NCI-H446 (cell line): ENCODE data around the gene FMO2.
A peak's percentile ranks its signal among the peaks of the same experiment; 100 is the strongest.
"Not testable (repeated sequence)": the region's sequence is repeated elsewhere in the genome, so short reads cannot be mapped to it uniquely, and the experiment has no call there.

Experiments
- DNase-seq, 2 experiments: peaks; one replicate each; lab custom pipeline; 2025; lab: John Stamatoyannopoulos, UW

The FMO2 gene

DNA sequence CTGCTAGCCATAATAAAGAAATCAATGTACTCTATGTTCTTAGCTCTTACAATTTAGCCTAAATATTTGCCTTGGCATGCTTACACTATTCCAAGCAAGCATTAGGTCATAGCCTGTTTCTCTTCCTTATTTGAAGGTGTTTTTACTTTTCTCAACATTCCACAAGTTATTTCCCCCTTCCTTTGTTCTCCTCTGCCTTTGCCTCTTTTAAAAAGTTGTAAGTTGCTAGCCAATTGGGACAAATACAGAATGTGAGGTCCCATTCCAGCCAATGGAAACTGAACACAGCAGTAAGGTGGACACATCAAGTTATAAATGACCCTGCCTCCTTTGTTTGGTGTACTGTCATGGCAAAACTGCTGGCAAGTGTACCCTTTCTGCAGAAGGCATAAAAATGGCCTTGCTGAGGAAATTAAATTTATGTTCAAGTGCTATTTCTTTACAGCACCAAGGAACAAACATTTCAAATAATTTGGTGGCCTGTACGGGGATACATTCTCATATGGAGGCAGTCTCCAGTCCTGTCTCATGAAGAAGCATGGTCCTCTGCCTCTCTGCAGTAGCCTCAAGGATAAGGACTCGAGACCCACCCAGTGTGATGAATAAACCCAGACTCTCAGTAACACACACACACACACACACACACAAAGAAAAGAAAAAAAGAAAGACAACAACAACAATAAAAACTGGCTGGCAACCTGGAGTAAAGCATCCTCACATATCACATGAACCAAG is 34.4 kb downstream of the FMO2 start:
- DNase-seq: no peak

DNA sequence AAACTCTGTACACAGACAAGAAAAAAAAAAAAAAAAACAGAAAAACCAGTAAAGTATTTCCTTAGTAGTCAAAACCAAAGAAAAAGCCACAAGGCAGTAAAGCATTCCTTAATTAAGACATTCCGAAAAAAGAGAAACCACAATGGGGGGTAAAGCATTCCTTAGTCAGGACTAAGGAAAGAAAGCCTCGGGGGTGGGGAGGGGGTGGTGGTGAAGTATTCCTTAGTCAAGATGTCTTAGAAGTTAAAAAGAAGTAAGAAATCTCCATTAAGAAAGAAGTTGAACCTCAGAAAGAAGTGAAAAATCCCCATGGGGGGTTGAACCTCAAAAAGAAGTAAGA is 35.0 kb downstream of the FMO2 start:
- no peak for DNase-seq

DNA sequence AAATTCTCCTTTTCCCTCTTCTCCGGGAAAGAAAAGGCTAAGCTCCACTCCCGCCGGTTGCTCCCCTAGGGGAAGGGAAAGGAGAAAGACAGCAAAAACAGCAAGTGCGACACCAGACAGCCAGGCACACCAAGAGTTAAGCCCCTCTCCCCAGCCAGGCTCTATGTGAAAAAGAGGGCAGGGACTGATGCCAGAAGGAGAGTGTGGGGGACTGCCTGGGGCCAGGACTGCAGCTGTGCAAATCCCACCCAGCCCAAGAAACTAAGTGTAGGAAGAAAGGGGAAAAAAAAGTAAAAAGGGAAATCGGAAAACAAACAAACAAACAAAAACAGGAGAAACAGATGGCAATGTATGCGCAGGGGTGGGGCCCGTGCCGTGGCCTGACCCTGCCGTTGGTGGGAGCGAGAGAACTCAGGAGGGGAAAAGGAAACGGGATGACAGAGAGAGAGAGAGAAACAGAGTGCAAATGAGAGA is 35.5 kb downstream of the FMO2 start:
- DNase-seq: no peak

DNA sequence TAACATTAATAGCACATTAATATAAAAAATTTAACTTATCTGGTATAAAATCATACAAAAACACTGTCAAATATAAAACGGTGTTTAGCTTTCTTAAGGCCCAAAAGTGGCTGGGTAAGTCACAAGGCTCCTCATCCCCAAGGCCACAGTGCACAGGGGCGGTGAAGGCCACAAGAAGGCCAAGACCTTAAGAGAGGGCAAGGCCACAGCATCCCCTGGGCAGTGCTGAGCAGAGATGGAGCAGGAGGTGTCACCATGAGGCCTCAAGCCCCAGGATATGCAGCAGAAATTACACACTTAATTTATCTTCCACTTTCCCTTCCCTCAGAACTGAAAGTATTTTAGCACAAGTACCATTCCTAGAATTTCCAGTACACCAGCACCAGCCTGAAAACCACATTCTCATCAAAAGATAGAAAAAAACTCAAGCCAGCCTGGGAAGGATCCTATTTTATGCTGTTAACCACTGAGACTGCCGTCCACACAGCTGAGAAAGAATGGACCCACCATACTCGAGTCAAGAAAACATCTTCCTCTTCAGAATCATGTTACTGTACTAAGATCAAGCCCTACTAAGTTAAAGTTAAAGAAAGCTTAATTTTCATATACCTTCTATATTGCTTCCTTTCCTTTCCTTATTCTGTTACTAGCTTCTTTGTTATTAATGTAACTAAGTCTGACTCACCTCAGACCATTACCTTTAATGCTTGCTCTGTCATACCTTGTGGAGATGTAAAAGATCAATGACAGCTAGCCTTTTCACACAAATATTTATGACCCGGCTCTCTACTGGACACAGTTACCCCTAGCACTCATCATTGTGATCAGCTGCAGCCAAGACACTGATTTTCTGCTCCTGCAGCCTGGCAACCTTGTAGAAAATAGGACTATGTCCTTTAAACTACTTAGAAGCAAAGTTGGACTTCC is 36.8 kb downstream of the FMO2 start:
- DNase-seq: no peak

DNA sequence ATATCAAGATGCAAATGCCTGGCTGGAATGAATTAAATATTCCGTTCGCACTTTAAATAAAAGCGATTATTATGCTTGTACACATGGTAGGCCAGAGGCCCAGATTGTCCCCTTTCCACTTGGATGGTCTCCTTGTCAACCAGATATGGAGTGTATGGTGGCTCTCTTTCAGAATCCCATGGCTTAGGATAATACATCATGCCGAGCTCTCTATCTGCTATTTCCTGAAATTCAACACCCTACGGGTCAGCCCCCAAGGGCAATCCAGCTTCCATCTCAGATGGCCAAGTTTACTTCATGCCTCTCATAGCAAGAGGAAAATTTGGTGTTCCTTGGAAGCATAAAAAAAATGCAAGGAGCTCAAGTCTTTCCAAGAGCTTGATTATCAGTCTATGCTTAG is 37.8 kb downstream of the FMO2 start:
- no peak for DNase-seq

DNA sequence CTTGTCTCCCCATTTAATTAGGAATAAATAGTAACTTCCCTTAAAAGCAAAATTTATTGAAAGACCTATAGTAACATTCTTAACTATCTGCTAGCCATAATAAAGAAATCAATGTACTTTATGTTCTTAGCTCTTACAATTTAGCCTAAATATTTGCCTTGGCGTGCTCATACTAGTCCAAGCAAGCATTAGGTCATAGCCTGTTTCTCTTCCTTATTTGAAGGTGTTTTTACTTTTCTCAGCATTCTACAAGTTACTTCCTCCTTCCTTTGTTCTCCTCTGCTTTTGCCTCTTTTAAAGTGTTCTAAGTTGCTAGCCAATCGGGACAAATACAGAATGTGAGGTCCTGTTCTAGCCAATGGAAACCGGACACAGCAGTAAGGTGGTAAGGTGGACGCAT is 39.2 kb downstream of the FMO2 start:
- not testable (repeated sequence) for DNase-seq

DNA sequence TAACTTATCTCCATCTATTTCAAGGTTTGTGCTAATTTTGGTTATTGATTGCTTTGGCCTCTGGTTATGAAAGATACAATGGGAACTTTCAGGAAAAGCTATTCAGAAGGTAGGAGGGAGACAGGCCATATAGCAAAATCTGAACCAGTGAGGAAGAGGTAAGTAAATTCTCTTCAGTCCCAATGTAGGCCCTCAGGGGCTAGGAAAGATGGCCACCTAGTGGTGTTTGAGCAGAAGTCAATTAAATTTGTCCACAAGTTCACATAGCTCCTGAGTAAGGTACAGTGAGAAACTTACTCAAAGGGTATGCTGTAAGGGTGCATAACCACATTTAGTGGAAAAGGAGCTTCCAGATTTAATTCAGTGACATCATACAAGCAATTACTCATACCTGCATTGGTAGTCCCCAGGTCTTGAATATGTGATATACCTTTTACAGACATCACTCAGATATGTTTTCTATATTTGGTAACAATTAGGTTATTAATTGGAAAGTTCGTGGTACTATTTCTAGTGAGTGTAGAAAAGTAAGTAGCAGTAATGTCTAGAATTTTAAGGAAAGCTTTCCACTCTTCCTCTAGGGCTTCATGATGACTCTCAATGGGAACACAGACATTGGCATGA is 41.8 kb downstream of the FMO2 start:
- DNase-seq: peak; percentile 30 to 63

DNA sequence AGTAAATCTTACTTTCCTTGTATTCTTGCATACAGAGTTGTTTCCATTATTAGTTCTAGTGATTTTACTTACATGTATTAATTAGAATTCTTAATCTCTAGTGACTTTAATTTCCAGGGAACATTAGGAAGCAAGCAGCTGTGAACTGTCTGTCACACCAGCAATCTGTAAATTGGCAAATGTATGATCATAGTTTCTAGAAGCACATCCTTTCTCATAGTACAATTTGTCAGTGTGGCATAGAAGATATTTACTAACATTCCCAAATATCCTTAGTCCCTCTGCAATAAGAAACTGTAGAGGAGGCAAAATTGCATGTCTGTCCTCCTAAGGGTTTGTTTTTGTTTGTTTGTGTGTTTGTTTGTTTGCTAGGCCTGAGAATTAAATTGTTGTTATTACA is 46.2 kb downstream of the FMO2 start:
- DNase-seq: no peak

DNA sequence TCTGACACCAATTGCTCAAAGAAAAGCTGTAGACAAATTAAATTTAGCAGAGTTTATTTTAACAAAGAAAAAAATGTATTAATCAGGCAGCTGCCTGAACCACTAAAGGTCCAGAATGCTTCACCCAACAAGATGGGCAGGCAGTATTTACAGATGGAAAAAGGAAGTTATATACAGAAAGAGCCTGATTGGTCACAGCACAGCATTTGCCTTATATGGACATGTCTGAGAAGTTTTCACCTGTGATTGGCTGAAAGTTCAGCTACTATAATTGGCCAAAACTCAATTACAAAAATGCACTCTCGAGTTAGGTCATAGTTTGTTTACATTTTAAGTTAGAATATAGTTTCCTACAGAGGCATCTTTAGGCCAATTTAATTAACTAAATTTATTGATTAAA is 48.1 kb downstream of the FMO2 start:
- DNase-seq: no peak

DNA sequence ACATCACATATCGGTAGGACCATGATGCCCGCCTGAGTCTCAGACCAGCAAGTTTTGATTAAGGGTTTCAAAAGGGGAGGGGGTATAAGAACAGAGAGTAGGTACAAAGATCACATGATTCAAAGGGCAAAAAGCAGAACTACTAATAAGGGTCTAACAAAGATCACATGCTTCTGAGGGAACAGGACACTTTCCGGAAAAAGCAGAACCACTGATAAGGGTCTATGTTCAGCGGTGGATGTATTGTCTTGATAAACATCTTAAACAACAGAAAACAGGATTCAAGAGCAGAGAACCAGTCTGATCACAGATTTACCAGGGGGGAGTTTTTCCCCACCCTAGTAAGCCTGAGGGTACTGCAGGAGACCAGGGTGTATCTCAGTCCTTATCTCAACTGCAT is 51.1 kb downstream of the FMO2 start:
- DNase-seq: not testable (repeated sequence)

DNA sequence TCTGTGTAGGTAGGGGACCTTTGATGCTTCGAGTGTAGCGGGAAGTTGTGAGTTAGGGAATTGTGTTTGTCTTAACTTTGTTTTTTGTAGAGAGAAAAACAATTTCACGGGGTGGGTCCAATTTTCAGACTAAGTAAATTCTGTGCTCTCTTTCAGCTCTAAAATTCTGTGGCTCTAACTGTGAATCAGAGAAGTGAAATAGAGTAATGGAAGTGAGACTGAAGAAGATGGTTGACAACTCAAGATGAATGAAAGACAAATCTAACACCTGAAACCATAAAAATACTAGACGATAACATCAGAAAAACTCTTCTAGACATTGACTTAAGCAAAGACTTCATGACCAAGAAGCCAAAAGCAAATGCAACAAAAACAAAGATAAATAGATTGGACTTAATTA is 58.8 kb downstream of the FMO2 start:
- no peak for DNase-seq

DNA sequence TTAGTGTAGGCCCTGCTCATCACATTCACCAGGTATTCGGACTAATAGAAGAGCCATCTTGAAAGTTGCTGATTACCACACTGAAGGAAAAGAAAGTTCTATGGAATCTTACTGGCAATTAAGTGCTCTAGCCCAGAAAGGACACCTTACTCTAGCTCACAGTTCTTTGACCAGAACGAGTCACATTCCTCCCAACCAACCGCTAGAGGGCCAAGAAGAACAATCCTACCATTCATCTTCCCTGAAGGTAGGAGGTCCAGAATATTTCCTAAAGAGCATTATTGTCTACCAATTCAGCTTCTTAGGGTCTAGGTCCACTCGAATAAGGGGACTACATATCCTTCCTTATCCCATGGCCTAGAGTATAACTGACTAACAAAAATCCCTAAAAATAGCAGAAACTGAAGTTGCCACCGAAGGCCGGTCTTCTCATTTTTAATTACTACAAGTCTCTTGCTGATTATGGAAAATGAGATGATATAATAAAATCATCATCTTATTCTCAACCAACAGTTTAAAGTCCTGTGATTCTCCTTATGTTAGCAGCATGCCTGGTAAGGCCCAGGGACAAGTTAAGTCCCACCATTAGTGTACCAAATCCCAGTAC is 60.5 kb downstream of the FMO2 start:
- DNase-seq: peak in 1 of 2 experiments; percentile 40

DNA sequence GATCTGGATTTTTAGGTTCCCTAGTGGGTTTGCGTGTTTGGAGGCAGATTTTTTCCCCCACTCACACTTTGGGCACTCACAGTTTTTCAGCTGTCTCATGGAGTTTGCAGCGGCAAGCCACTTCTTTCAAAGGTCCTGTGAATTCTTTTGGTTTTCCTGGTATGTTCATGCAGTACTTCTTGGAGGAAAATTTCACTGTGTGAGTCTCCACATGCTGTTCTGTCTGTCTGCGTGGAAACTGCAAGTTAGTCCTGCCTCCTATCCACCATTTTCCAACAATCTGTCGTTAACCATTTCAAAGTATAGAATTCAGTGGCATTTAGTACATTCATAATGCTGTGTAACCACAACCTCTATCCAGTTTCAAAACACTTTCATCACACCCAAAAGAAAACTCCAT is 62.4 kb downstream of the FMO2 start:
- DNase-seq: no peak

DNA sequence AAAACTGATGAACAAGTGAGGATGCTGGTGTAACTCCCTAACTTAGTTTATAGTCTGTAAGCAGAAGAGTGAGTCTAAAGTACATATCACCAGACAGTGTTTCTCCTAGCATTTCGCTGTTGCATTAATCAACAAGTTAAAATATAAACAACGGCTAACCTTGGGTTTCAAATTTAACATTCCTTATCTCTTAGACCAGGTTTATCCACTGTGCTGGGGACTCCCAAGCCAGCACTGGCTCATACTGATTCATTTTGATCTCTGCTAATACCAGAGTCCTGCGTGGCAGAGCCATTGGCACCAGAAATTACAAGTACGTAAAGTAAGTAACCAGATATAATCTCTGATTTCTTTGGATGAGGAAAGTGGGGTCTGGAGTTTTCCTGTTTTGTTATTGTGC is 63.2 kb downstream of the FMO2 start, which contains the start of gene FMO1:
TSS of gene FMO1 (plus strand) at position 193 of the 400 bp plus-strand sequence. CDS start 9,594 bp downstream, outside the sequence.
- no peak for DNase-seq

DNA sequence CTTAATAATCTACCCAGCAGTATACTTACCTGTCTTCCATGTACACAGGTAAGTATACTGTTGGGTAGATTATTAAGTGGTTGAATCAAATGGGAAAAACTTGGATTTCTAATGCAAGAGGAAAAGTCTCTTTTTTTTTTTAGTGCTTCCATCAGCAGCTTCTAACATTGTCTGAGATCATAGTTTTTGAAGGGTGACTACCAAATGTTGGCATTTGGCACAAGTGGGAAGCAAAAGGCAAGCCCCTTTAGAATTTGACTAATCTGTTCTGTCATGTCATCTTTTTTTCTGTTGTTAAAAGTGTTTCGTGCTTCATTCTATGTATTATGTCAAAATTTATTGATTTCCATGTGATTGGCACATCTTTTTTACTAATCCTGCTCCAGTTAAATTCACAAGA is 63.7 kb downstream of the FMO2 start:
- DNase-seq: no peak

DNA sequence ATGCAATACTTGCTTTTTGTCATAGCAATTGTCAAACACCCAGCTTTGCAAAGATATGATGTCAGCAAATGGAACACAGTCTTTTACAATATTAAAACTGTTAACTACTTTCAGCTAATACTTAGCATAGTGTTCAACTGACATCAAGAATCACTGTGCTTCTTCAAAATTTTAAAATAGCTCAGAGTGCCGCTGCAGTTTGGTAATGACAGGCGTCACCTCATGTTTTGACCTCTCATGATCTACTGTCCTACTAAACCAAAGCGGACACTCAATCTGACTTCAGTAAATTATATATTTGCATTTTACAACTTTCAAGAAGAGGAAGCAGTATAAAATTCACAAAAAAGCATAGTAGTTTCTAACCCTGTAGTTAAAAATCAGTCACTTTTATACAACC is 65.2 kb downstream of the FMO2 start:
- no peak for DNase-seq

DNA sequence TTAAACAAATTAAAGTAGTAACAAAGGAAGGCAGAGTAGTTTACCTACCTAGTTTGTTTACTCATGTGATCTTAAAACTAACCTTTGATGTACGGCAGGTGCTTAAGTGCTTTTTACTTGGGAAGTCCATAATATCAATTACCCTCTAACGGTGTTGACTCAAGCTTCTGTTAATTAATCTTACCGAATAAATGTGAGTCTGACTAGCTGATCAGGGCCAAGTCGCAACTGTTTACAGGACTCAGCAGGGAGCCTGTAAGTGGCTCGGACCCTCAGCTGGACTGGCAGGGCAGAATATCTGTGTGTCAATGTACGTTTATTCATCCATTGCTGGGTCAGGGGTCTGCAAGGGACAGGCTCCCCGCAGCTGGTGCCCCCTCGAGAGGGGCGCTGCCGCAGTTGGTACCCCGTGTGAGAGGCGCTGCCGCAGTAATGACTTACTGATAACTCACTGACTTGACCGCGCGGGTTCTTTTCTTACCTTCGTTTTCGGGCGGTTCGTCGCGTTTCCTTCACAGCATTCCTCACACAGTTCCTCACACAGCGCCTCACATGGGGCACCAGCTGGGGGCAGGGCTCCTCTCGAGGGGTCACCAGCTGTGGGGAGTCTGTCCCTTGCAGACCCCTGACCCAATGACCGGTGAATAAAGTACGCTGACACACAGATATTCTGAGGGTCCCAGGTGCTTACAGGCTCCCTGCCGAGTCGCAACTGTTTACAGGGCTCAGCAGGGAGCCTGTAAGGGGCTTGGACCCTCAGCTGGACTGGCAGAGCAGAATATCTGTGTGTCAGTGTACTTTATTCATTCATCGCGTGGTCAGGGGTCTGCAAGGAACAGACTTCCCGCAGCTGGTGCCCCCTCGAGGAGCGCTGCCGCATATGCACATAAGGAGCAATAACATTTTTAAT is 66.2 kb downstream of the FMO2 start:
- no peak for DNase-seq

DNA sequence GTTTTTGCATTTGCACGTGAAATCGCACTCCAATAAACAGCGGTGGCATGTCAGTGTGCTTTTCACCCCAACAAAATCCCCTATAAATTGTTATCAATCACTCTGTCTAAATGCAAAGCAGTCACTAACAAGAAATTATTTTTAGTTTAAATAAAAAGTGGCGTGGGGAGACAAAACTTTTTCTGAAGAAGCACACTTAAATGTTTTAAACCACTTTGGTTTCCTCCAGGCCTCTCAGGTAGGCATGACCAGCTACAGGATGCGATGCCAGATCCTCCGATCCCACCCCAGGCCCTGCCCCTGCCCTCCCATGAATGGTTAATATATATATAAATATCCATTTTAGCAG is 66.8 kb downstream of the FMO2 start:
- no peak for DNase-seq

DNA sequence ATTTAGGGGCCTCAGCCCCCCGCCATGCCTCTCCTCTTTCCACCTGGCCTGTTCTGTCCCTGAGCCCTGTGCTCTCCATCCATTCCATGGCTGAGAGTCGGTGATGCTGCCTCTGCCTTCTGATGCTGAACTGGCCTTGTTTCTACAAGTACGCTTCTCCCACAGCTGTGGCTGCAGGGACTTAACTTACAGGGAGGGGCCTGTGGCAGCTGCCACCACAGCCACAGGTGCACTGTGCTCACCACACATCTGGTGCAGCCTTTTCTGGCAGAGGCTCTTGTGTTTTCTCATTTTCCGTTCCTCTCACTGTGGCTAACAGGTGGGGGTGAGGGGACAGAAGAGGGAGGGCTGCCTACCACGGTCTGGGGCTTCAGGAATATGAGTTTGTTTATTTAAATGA is 67.4 kb downstream of the FMO2 start:
- no peak for DNase-seq

DNA sequence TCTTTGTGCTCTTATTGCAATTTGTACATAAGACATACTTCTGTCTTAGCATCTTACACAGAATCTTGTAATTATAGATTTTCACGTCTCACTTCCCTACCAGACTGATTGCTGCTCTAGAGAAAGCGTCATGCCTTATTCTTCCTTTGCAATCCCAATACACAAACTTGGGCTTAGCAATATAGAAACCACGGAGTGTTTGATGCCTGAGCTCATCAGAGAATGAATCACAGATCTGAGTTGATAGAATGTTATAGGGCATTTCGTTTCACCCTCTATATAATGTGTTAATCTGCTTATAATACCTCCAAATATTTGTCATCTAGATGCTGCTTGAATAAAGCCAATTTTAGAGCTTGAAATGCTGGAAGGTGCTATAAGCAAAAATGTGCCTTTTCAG is 69.8 kb downstream of the FMO2 start:
- no peak for DNase-seq

DNA sequence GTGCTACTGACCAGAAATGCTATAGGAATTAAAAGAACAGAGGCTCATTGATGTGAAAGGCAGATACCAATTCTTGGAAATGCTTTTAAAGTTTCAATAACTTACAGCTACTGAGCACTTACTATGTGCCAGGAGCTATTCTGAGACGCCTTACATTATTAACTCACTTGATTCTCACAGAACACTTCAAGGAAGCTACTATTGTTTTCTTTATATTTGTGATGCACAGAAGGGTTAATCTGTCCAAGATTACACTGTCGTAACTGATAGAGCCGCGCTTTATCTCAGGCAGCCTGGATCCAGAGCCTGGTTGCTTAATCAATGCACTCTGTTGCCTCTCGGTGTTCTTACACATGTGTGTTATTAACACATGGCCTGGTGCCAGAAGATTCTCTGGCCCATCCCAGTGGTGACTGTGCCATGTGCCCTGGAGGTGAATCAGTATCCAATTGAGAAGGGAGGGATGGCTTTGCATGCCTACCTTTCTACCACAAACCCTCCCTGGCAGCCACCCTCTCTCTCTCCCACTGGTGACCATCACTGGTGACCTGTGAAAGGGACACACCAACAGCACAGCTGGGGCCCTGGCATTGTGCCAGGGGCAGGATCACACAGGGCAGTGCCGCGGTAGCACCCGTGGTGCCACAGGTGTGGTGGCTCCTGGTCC is 72.0 kb downstream of the FMO2 start:
- DNase-seq: no peak
